ENCODE results near the gene ETFB. TPM values are rescaled to one million over a fixed set of nuclear protein-coding genes. Genes with fewer than 3 reads are reported as not detected.

Gene ETFB
- total RNA-seq, 1 experiment from 2014 or later = 138 TPM

GRCh38 chr19:51319649-51320279 lies 46.4 kb downstream of the ETFB start:
- DNase-seq (ENCODE audit: low read depth, low spot score) = no peak
- in situ Hi-C loops (cut with HindIII; ENCODE audit: low pct_unique_long_range_greater_than_20kb, low sequenced_read_pairs) = no loop called here

- in situ Hi-C loops (cut with HindIII; ENCODE audit: low pct_unique_long_range_greater_than_20kb, low sequenced_read_pairs) = no loop called here
These were observed 47.2 kb downstream of the ETFB start for GRCh38 chr19:51318687-51319648.

DNA sequence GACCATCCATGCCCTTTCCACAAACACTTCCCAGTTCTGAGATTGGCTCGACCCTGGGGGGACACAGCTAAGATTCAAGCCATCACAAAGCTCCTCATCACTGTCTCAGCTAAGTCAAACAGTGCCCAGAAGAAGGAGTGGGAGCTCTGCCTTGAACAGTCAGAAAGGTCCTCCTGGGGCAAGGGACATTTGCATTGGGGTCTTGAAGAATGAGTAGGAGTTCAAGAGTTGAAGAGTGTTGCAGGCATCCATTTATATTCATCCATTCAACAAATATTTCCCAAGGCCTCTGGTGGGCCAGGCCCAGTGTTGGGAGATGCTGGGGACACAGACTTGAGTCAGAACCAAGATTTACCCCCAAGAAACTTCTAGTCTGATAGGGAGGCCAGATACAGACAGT lies 48.2 kb downstream of the ETFB start:
- no peak for DNase-seq (ENCODE audit: low read depth, low spot score)

More at GRCh38 chr19:51318687-51319648, 47.2 kb downstream of the ETFB start:
- DNase-seq (ENCODE audit: low read depth, low spot score) = no peak

DNA sequence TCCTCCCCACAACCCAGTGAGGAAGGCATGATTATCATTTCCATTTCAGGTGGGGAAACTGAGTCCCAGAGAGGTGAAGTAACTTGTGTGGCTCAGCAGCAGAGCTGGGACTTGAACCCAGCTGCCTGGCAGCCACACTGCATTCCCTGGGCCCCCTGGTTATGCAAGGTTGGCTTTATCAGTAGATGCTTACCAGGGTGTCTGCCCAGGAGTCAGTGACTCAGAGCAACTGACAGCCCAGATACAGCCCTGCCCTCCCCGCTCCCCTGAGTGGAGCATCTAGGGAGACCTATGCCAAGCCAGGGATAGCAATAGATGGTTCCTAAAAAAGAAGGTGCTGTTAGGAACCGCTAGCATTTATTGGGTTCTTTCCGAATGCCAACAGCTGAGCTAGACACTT lies 48.8 kb downstream of the ETFB start:
- no peak for DNase-seq (ENCODE audit: low read depth, low spot score)
- in situ Hi-C loops (cut with HindIII; ENCODE audit: low pct_unique_long_range_greater_than_20kb, low sequenced_read_pairs) = no loop called here

More for the DNA sequence above, 48.2 kb downstream of the ETFB start:
- in situ Hi-C loops (cut with HindIII; ENCODE audit: low pct_unique_long_range_greater_than_20kb, low sequenced_read_pairs) = no loop called here

GRCh38 chr19:51316688-51317087 lies 49.5 kb downstream of the ETFB start:
- DNase-seq (ENCODE audit: low read depth, low spot score) = no peak
- in situ Hi-C loops (cut with HindIII; ENCODE audit: low pct_unique_long_range_greater_than_20kb, low sequenced_read_pairs) = no loop called here

DNA sequence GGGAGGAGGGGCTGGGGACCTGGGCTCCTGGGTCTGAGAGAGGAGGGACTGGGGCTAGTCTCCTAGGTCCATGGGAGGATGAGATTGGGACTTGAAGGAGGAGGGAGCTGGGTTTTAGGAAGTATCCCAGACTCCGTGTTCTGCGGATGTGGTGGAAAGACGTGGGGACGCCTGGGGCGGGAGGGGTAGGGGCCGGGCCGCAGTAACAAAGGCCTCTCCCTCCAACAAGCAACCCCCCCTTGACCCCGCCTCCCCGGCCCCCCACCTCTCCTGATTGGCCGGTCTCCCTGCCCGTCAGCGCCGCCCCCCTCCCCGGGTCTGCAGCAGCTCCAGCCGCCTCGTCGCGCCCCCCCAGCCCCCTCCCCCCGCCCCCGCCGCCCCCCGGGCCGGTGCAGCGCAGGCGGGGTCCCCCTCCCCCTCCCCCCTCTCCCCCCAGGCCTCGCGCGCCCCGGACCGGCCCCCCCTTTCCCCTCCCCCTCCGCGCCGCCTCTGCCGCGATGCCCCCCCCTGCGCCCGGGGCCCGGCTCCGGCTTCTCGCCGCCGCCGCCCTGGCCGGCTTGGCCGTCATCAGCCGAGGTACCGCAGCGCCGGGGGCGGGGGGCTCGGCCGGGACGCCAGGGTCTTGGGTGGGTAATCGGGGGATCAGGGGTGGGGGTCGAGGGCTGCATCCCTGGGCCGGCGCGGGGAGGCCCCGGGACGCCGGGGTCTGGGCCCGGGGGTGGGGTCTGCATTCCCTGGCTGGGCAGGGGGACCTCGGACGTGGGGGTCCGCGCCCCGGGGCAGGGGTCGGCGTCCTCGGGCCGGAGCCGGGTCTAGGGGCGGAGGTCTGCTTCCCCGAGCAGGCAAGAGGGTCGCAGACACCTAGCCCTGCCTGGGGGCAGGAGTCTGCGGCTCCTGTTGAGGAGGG lies 54.6 kb downstream of the ETFB start, which contains the start of gene IGLON5:
IGLON5 (plus strand) TSS at position 294 of the 907 bp plus-strand sequence; CDS start at position 498, 204 bp downstream.
- DNase-seq (ENCODE audit: low read depth, low spot score) = no peak
- in situ Hi-C loops (cut with HindIII; ENCODE audit: low pct_unique_long_range_greater_than_20kb, low sequenced_read_pairs) = no loop called here

DNA sequence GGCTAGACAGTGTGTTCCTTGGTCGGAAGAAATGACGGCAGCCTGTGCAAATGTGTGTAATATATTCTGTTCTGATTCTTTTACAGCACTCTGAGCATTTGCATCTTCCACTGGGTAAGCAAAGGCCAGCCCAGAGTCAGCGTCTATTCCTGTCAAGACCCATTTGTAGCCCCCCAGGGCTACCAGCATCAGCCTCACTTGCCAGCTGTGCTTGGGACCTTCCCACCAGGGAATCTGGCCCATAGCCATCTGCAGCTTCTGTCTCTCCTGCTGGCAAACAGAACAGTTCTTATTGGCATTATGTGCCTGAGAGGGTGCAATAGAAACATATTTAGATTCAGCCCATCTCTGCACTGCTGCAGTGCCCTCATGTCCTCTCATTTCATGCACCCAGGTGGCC lies 60.7 kb downstream of the ETFB start:
- in situ Hi-C loops (cut with HindIII; ENCODE audit: low pct_unique_long_range_greater_than_20kb, low sequenced_read_pairs) = no loop called here
- no peak for DNase-seq (ENCODE audit: low read depth, low spot score)

GRCh38 chr19:51301266-51301665 lies 64.9 kb downstream of the ETFB start:
- DNase-seq (ENCODE audit: low read depth, low spot score) = no peak
- in situ Hi-C loops (cut with HindIII; ENCODE audit: low pct_unique_long_range_greater_than_20kb, low sequenced_read_pairs) = no loop called here

DNA sequence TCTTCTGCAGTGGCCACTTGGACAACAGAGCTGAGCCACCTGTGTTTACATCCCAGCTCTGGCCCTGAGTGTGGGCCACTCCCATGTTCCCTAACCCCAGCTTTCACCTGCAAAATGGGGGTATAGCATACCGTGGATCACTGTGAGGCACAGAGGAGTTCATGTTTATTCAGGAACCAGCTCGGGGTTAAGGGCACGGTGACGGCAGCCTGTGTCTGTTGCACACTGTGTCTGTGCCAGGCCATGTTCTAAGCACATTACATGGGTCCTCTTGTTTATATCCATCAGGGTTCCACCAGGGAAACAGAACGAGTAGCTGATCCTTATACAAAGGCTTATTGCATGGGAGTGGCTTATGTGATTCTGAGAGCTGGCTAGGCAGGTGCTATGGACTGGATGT lies 68.8 kb downstream of the ETFB start:
- DNase-seq (ENCODE audit: low read depth, low spot score) = no peak
- in situ Hi-C loops (cut with HindIII; ENCODE audit: low pct_unique_long_range_greater_than_20kb, low sequenced_read_pairs) = no loop called here

- in situ Hi-C loops (cut with HindIII; ENCODE audit: low pct_unique_long_range_greater_than_20kb, low sequenced_read_pairs) = no loop called here
- DNase-seq (ENCODE audit: low read depth, low spot score) = peak; percentile 43
These were observed 69.7 kb downstream of the ETFB start for GRCh38 chr19:51296336-51297093.

GRCh38 chr19:51295382-51296126 lies 70.6 kb downstream of the ETFB start:
- in situ Hi-C loops (cut with HindIII; ENCODE audit: low pct_unique_long_range_greater_than_20kb, low sequenced_read_pairs) = no loop called here
- no peak for DNase-seq (ENCODE audit: low read depth, low spot score)

Other genes starting within 250 kb of the ETFB start
- not detected in 2 replicates for gene SIGLEC9, start 241.5 kb downstream of the ETFB start, total RNA-seq (2014; rRNA removed; shearing (Covaris generic))
- gene SIGLEC7, start 224.1 kb downstream of the ETFB start, total RNA-seq (2014; rRNA removed; shearing (Covaris generic)) = not detected in 2 replicates
- 0.19 and 0.63 TPM in 2 replicates for gene CD33, start 141.3 kb downstream of the ETFB start, total RNA-seq (2014; rRNA removed; shearing (Covaris generic))
- gene SIGLECL1, start 115.3 kb downstream of the ETFB start, total RNA-seq (2014; rRNA removed; shearing (Covaris generic)) = not detected in 2 replicates
- gene IGLON5, start 54.7 kb downstream of the ETFB start, total RNA-seq (2014; rRNA removed; shearing (Covaris generic)) = 0.11 TPM in 1 of 2 replicates, not detected in the other
- 0.75 and 0.77 TPM in 2 replicates for gene VSIG10L, start 24.2 kb downstream of the ETFB start, total RNA-seq (2014; rRNA removed; shearing (Covaris generic))
- not detected in 2 replicates for gene CLDND2, start 2.6 kb upstream of the ETFB start, total RNA-seq (2014; rRNA removed; shearing (Covaris generic))
- gene NKG7, start 6.3 kb upstream of the ETFB start, total RNA-seq (2014; rRNA removed; shearing (Covaris generic)) = not detected in 2 replicates
- gene LIM2, start 21.6 kb upstream of the ETFB start, total RNA-seq (2014; rRNA removed; shearing (Covaris generic)) = not detected in 2 replicates
- not detected in 2 replicates for gene C19orf84, start 24.2 kb upstream of the ETFB start, total RNA-seq (2014; rRNA removed; shearing (Covaris generic))
- gene SIGLEC10, start 51.3 kb upstream of the ETFB start, total RNA-seq (2014; rRNA removed; shearing (Covaris generic)) = not detected in 2 replicates
- gene SIGLEC8, start 92.1 kb upstream of the ETFB start, total RNA-seq (2014; rRNA removed; shearing (Covaris generic)) = not detected in 2 replicates
- gene CEACAM18, start 112.2 kb upstream of the ETFB start, total RNA-seq (2014; rRNA removed; shearing (Covaris generic)) = not detected in 2 replicates
- gene SIGLEC12, start 135.4 kb upstream of the ETFB start, total RNA-seq (2014; rRNA removed; shearing (Covaris generic)) = not detected in 2 replicates
- gene SIGLEC6, start 165.3 kb upstream of the ETFB start, total RNA-seq (2014; rRNA removed; shearing (Covaris generic)) = not detected in 2 replicates
- 3.0 and 4.7 TPM in 2 replicates for gene ZNF175, start 204.9 kb upstream of the ETFB start, total RNA-seq (2014; rRNA removed; shearing (Covaris generic))